ENCODE measurements around the gene WIPF3.

The WIPF3 gene

DNA sequence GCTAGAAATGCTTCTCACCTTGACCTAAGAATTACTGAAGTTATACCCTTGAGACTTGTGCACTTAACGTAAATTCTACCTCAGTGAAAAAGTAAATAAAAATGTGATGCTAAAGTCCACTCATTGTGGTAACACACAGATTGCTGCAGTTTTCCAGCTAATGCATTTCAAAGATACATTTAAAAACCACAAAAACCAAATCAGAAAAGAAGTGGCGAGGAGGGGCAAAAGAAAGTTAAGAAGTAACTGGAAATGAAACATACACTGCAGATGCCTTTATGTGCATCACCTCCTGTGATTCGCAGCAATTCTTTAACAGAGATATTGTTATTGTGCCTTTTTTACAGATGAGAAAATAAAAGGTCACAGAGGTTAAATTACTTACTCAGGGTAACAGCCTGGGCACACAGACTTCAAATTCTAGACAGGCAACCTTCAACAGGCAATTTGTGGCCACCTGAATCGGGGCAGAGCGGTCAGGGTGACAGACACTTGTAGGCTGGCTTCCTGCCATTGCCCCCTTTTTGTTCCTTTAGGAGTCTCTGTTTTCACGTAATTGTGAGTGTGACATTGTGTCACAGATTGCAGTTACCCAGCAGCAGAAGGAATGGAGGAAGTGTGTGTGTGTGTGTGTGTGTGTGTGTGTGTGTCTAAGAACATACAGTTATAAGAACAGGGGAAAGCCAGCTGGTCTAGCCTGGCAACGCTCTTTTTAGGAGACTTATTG, 1.9 kb downstream of the WIPF3 start:
- ATAC-seq, result no peak
- TF ChIP-seq ARNTL (CRISPR knock-in tag; IDR thresholded peaks at IDR 0.05; ENCODE audit: borderline replicate concordance, low read depth) (no peak), BACH2 (CRISPR knock-in tag; IDR thresholded peaks at IDR 0.05; ENCODE audit: borderline replicate concordance) (no peak), ZFP3 (CRISPR knock-in tag; IDR thresholded peaks at IDR 0.05) (no peak), CSDC2 (CRISPR knock-in tag; IDR thresholded peaks at IDR 0.05) (no peak), PPARA (CRISPR knock-in tag; IDR thresholded peaks at IDR 0.05; ENCODE audit: borderline replicate concordance) (no peak), SNAI2 (CRISPR knock-in tag; IDR thresholded peaks at IDR 0.05) (no peak), TCF4 (CRISPR knock-in tag; IDR thresholded peaks at IDR 0.05; ENCODE audit: borderline replicate concordance) (no peak), ZNF8 (CRISPR knock-in tag; IDR thresholded peaks at IDR 0.05) (no peak), ZNF70 (CRISPR knock-in tag; IDR thresholded peaks at IDR 0.05) (no peak), TOX (CRISPR knock-in tag; IDR thresholded peaks at IDR 0.05; ENCODE audit: borderline replicate concordance) (no peak), ISL1 (CRISPR knock-in tag; IDR thresholded peaks at IDR 0.05) (no peak), OSR1 (CRISPR knock-in tag; IDR thresholded peaks at IDR 0.05) (no peak), ESRRG (CRISPR knock-in tag; IDR thresholded peaks at IDR 0.05) (no peak), GLIS3 (CRISPR knock-in tag; IDR thresholded peaks at IDR 0.05) (no peak), RARB (CRISPR knock-in tag; IDR thresholded peaks at IDR 0.05) (no peak), ZFP30 (CRISPR knock-in tag; IDR thresholded peaks at IDR 0.05) (no peak)
- TF ChIP-seq, protein P1, sequence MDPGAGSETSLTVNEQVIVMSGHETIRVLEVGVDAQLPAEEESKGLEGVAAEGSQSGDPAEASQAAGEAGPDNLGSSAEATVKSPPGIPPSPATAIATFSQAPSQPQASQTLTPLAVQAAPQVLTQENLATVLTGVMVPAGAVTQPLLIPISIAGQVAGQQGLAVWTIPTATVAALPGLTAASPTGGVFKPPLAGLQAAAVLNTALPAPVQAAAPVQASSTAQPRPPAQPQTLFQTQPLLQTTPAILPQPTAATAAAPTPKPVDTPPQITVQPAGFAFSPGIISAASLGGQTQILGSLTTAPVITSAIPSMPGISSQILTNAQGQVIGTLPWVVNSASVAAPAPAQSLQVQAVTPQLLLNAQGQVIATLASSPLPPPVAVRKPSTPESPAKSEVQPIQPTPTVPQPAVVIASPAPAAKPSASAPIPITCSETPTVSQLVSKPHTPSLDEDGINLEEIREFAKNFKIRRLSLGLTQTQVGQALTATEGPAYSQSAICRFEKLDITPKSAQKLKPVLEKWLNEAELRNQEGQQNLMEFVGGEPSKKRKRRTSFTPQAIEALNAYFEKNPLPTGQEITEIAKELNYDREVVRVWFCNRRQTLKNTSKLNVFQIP (CRISPR knock-in tag; IDR thresholded peaks at IDR 0.05; ENCODE audit: borderline replicate concordance, low read depth), result no peak
- TF ChIP-seq, protein P2, sequence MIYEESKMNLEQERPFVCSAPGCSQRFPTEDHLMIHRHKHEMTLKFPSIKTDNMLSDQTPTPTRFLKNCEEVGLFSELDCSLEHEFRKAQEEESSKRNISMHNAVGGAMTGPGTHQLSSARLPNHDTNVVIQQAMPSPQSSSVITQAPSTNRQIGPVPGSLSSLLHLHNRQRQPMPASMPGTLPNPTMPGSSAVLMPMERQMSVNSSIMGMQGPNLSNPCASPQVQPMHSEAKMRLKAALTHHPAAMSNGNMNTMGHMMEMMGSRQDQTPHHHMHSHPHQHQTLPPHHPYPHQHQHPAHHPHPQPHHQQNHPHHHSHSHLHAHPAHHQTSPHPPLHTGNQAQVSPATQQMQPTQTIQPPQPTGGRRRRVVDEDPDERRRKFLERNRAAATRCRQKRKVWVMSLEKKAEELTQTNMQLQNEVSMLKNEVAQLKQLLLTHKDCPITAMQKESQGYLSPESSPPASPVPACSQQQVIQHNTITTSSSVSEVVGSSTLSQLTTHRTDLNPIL (CRISPR knock-in tag; IDR thresholded peaks at IDR 0.05; ENCODE audit: low read depth), result no peak
- TF ChIP-seq, protein P3, sequence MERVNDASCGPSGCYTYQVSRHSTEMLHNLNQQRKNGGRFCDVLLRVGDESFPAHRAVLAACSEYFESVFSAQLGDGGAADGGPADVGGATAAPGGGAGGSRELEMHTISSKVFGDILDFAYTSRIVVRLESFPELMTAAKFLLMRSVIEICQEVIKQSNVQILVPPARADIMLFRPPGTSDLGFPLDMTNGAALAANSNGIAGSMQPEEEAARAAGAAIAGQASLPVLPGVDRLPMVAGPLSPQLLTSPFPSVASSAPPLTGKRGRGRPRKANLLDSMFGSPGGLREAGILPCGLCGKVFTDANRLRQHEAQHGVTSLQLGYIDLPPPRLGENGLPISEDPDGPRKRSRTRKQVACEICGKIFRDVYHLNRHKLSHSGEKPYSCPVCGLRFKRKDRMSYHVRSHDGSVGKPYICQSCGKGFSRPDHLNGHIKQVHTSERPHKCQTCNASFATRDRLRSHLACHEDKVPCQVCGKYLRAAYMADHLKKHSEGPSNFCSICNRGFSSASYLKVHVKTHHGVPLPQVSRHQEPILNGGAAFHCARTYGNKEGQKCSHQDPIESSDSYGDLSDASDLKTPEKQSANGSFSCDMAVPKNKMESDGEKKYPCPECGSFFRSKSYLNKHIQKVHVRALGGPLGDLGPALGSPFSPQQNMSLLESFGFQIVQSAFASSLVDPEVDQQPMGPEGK (CRISPR knock-in tag; IDR thresholded peaks at IDR 0.05; ENCODE audit: borderline replicate concordance), result no peak
- TF ChIP-seq, protein P4, sequence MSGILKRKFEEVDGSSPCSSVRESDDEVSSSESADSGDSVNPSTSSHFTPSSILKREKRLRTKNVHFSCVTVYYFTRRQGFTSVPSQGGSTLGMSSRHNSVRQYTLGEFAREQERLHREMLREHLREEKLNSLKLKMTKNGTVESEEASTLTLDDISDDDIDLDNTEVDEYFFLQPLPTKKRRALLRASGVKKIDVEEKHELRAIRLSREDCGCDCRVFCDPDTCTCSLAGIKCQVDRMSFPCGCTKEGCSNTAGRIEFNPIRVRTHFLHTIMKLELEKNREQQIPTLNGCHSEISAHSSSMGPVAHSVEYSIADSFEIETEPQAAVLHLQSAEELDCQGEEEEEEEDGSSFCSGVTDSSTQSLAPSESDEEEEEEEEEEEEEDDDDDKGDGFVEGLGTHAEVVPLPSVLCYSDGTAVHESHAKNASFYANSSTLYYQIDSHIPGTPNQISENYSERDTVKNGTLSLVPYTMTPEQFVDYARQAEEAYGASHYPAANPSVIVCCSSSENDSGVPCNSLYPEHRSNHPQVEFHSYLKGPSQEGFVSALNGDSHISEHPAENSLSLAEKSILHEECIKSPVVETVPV (CRISPR knock-in tag; IDR thresholded peaks at IDR 0.05), result no peak

DNA sequence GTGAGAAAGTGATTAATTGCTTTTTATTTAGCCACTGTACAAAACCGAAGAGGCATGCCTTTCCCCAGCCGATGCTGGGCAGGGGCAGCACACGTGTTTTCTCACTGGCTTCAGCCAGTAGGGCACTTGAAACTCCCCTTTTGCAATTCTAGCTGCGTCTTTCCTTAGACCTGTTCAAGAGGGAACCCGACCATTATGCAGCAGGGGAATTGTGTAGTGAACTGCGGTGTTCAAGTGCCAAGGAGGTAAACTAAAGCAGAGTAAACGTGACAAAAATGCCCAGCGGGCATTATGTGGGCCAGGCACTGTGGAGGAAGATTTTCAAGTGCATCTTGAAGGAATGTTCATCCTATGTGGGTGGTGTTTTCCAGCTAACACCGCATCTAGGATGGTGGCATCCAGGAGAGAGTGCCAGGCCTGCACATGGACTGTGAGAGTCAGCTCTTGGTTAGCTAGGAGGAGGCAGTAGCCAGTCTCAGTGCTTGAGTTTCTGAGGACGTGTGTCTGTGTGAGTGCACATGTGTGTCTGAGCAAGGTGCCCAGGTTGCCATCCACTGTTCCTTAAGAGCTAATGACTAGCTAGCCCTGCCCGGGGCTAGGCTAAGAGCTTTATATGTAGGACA, 3.3 kb downstream of the WIPF3 start:
- ATAC-seq, result no peak
- no peak for TF ChIP-seq ZFP3 (CRISPR knock-in tag; IDR thresholded peaks at IDR 0.05)
- no peak for TF ChIP-seq OSR1 (CRISPR knock-in tag; IDR thresholded peaks at IDR 0.05)
- TF ChIP-seq ZFP30 (CRISPR knock-in tag; IDR thresholded peaks at IDR 0.05), result no peak
- TF ChIP-seq GLIS3 (CRISPR knock-in tag; IDR thresholded peaks at IDR 0.05), result no peak
- no peak for TF ChIP-seq TOX (CRISPR knock-in tag; IDR thresholded peaks at IDR 0.05; ENCODE audit: borderline replicate concordance)
- TF ChIP-seq, protein P2 (CRISPR knock-in tag; IDR thresholded peaks at IDR 0.05; ENCODE audit: low read depth), result no peak
- TF ChIP-seq ZC3H10 (CRISPR knock-in tag; IDR thresholded peaks at IDR 0.05), result no peak
- TF ChIP-seq TCF4 (CRISPR knock-in tag; IDR thresholded peaks at IDR 0.05; ENCODE audit: borderline replicate concordance), result no peak
- TF ChIP-seq, protein P1 (CRISPR knock-in tag; IDR thresholded peaks at IDR 0.05; ENCODE audit: borderline replicate concordance, low read depth), result no peak
- no peak for TF ChIP-seq ZNF8 (CRISPR knock-in tag; IDR thresholded peaks at IDR 0.05)
- no peak for TF ChIP-seq RARB (CRISPR knock-in tag; IDR thresholded peaks at IDR 0.05)
- TF ChIP-seq, protein P5, sequence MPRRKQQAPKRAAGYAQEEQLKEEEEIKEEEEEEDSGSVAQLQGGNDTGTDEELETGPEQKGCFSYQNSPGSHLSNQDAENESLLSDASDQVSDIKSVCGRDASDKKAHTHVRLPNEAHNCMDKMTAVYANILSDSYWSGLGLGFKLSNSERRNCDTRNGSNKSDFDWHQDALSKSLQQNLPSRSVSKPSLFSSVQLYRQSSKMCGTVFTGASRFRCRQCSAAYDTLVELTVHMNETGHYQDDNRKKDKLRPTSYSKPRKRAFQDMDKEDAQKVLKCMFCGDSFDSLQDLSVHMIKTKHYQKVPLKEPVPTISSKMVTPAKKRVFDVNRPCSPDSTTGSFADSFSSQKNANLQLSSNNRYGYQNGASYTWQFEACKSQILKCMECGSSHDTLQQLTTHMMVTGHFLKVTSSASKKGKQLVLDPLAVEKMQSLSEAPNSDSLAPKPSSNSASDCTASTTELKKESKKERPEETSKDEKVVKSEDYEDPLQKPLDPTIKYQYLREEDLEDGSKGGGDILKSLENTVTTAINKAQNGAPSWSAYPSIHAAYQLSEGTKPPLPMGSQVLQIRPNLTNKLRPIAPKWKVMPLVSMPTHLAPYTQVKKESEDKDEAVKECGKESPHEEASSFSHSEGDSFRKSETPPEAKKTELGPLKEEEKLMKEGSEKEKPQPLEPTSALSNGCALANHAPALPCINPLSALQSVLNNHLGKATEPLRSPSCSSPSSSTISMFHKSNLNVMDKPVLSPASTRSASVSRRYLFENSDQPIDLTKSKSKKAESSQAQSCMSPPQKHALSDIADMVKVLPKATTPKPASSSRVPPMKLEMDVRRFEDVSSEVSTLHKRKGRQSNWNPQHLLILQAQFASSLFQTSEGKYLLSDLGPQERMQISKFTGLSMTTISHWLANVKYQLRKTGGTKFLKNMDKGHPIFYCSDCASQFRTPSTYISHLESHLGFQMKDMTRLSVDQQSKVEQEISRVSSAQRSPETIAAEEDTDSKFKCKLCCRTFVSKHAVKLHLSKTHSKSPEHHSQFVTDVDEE (CRISPR knock-in tag; IDR thresholded peaks at IDR 0.05), result no peak
- no peak for TF ChIP-seq CSDC2 (CRISPR knock-in tag; IDR thresholded peaks at IDR 0.05)
- TF ChIP-seq, protein P4 (CRISPR knock-in tag; IDR thresholded peaks at IDR 0.05), result no peak
- no peak for TF ChIP-seq SNAI2 (CRISPR knock-in tag; IDR thresholded peaks at IDR 0.05)
- no peak for TF ChIP-seq ISL1 (CRISPR knock-in tag; IDR thresholded peaks at IDR 0.05)
- TF ChIP-seq BACH2 (CRISPR knock-in tag; IDR thresholded peaks at IDR 0.05; ENCODE audit: borderline replicate concordance), result no peak
- no peak for TF ChIP-seq ESRRG (CRISPR knock-in tag; IDR thresholded peaks at IDR 0.05)

Measured in SK-N-SH treated with all-trans-retinoic acid at 6 μM for 48 hours (cell line).